HEK293 (cell line): Measurements from ENCODE around the gene MARCHF3.

Source experiments
- CTCF ChIP-seq: fragments of 450-650 bp; formaldehyde crosslinking; IDR thresholded peaks from 2 replicates; pipeline ENCODE4 v1.5.1; 2016; ENCODE audit warnings: missing biosample characterization, missing genetic modification characterization
- PATZ1 ChIP-seq: fragments of 450-650 bp; formaldehyde crosslinking; IDR thresholded peaks from 2 replicates; pipeline ENCODE4 v1.5.1; 2016; ENCODE audit warnings: missing biosample characterization, missing genetic modification characterization
- ZBTB1 ChIP-seq: fragments of 450-650 bp; formaldehyde crosslinking; IDR thresholded peaks from 2 replicates; pipeline ENCODE4 v1.5.1; 2016; ENCODE audit warnings: missing biosample characterization, missing genetic modification characterization

- no peak for TF ChIP-seq ZBTB1 (tag by site-specific recombination)
- no peak for TF ChIP-seq CTCF (tag by site-specific recombination)
- TF ChIP-seq PATZ1, result no peak
Measured at GRCh38 chr5:127068493-127069214, 38.3 kb upstream of the MARCHF3 start.
